AG20443 (cell line): ENCODE results near the gene TGM2.

ENCODE experiments used
- DNase-seq: peaks from one replicate; pipeline ENCODE4 v3.0.0; 2012; ENCODE audit warnings: low spot score, mixed read lengths

The TGM2 gene

GRCh38 chr20:38177201-38177600 lies 12.1 kb upstream of the TGM2 start:
- no peak for DNase-seq

GRCh38 chr20:38175304-38176180 lies 10.5 kb upstream of the TGM2 start:
- DNase-seq: no peak

- peak; percentile 95 for DNase-seq
These were observed 8.4 kb upstream of the TGM2 start for GRCh38 chr20:38173237-38174156.

- DNase-seq: no peak
These were observed 7.3 kb upstream of the TGM2 start for GRCh38 chr20:38172408-38172807.

- no peak for DNase-seq
These were observed 6.6 kb upstream of the TGM2 start for GRCh38 chr20:38171675-38172043.

GRCh38 chr20:38170826-38171674 lies 6.0 kb upstream of the TGM2 start:
- no peak for DNase-seq

GRCh38 chr20:38170219-38170825 lies 5.3 kb upstream of the TGM2 start:
- DNase-seq: no peak

GRCh38 chr20:38169636-38170193 lies 4.6 kb upstream of the TGM2 start:
- DNase-seq: no peak

GRCh38 chr20:38168791-38169589 lies 3.9 kb upstream of the TGM2 start:
- no peak for DNase-seq

GRCh38 chr20:38167851-38168760 lies 3.0 kb upstream of the TGM2 start:
- DNase-seq: peak; percentile 84

GRCh38 chr20:38167328-38167850 lies 2.3 kb upstream of the TGM2 start:
- no peak for DNase-seq

GRCh38 chr20:38166703-38167233 lies 1.7 kb upstream of the TGM2 start:
- no peak for DNase-seq

- no peak for DNase-seq
These were observed 1.1 kb upstream of the TGM2 start for GRCh38 chr20:38165966-38166702.

- no peak for DNase-seq
These were observed 414 bp downstream of the TGM2 start for GRCh38 chr20:38164624-38165088.

- DNase-seq: no peak
These were observed 1.0 kb downstream of the TGM2 start for GRCh38 chr20:38164069-38164468.

- no peak for DNase-seq
These were observed 1.9 kb downstream of the TGM2 start for GRCh38 chr20:38162878-38163875.

GRCh38 chr20:38162149-38162548 lies 2.9 kb downstream of the TGM2 start:
- DNase-seq: no peak
